ENCODE results near the gene WASF2.

- TF ChIP-seq TAF1 (IDR thresholded peaks at IDR 0.05; ENCODE audit: borderline replicate concordance, insufficient read depth, low read length) (no peak), REST (IDR thresholded peaks at IDR 0.05; ENCODE audit: insufficient read depth in 1 of 2, low read depth in 2 of 2, low read length in 2 of 2) (no peak), SIN3A (IDR thresholded peaks at IDR 0.05; ENCODE audit: borderline replicate concordance, insufficient read depth, low read length) (no peak), POLR2AphosphoS5 (IDR thresholded peaks at IDR 0.05; ENCODE audit: low read depth, low read length) (no peak), FOXP2 (optimal IDR thresholded peaks at IDR 0.05; ENCODE audit: borderline replicate concordance, extremely low read depth, extremely low read length, insufficient read depth) (no peak)
These were observed 115.4 kb downstream of the WASF2 start, which contains the start of gene FCN3 for GRCh38 chr1:27374362-27375086.

Measured in PFSK-1 (cell line).